HG03442 (cell line): ENCODE results near the gene PPP1R12C.
"Not testable (repeated sequence)": the region's sequence is repeated elsewhere in the genome, so short reads cannot be mapped to it uniquely, and the experiment has no call there.

ENCODE experiments used
- ATAC-seq: cut with Tn5 transposase; IDR thresholded peaks from one replicate; pipeline ENCODE4 v1.9.1; 2021; ENCODE audit warnings: mild to moderate bottlenecking, moderate library complexity; ENCODE audit not compliant: unreplicated experiment

Gene PPP1R12C

DNA sequence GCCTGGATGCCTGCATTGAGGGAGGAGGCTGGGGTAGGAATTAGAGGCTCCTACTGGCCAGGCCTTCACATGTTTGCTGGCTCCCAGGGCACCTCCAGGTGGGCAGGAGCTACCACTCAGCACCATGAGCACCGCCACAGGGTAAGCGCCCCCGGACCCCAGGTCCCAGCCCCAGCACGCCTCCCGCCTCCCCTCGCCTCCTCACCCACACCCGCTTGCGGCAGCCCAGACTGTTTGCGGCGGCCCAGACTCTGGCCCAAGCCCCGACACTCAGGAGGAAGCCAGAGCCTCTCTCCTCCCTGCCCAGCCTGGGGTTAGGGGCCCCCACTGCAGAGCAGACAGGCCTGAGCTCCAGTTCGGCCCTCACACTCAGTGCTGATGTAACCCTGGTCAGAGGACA, 41.1 kb downstream of the PPP1R12C start:
- no peak for ATAC-seq

DNA sequence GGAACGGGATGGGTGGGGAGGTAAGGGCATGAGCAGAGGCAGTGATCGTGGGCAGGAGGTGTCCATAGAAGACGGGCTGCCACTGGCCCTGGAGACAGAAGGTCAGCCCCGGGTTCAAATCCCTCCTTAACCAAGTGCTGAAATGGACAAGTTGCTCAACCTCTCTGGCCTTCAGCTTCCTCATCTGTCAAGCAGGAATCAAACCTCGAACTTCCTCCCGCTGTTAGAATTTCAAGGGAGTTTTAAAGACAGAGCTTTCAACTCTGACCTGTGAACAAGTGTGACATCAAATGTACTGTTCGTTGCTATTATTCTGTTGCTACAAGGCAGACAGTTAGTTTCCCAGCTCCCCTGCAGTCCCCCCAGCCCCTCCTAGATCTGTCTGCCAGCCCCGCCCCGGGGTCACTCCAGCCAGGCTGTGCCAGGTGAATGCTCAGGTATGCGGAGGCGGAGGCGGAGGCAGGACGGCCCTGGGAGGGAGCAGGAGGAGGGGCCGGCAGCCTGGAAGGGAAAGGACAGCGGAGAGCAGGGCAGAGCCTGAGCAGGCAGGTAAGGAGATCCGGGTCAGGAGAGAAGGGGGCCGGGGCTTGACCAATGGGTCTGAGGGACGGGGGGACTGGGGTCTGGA, 42.0 kb downstream of the PPP1R12C start, which contains the start of gene EPS8L1:
TSS of gene EPS8L1 (plus strand) at position 499 of the 628 bp plus-strand sequence. CDS start 576 bp downstream, outside the sequence.
- ATAC-seq: no peak

DNA sequence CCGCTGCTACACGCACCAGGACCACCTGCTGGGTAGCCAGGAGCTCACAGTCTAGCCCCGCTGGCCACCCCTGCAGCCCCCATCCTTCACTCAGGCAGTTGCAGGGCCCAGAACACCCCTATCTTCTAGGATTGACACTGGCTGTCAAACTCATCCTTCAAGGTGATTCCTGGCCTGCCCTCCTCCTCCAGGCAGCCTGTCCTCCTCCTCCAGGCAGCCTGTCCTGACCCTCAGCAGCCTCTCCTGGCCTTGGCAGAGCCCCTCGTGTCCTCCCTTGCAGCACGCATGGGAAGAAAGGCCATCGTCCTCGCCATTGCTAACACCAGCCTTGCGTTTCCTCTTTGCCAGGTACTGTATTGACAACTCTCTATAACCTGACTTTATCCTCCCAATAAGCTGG, 45.5 kb downstream of the PPP1R12C start:
- no peak for ATAC-seq

DNA sequence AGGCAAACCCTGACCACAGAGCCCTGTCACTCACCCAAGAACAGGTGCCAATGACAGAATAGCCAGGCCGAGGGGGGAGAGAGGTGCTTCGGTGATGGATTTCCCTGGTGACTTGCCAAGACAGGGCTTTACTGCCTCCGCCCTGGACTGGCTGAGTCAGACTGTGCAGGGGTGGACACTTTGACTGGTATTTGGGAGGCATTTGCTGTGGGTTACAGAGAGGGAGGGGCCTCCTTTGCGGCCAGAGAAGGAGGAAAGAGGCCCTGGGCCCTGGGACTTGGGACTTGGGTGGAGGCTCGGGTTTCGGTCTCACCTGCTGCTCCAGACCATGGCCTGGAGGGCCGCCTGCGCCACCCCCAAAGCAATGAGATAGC, 46.3 kb downstream of the PPP1R12C start:
- no peak for ATAC-seq

DNA sequence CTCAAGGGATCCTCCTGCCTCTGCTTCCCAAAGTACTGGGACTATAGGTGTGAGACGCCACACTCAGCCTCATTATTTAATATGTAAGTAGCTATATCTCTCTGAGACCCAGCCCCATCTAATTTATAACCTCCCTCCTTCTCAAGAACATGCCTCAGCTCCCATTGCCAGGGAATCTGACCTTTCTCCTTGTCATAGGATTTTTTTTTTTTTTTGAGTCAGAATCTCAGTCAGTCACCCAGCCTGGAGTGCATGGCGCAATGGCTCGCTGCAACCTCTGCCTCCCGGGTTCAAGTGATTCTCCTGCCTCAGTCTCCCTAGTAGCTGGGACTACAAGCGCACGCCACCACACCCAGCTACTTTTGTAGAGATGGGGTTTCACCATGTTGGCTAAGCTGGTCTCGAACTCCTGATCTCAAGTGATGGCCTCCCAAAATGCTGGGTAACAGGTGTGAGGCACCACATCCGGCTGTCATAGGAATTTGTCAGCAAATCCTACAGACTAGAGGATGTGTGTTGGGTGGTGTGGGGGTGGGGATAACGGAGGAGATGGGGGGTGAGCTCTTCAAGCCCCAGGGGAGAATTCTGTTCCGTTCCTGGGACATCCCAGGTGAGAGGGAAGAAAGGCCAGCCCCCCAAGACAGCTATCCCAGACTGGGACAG, 46.8 kb downstream of the PPP1R12C start:
- no peak for ATAC-seq

DNA sequence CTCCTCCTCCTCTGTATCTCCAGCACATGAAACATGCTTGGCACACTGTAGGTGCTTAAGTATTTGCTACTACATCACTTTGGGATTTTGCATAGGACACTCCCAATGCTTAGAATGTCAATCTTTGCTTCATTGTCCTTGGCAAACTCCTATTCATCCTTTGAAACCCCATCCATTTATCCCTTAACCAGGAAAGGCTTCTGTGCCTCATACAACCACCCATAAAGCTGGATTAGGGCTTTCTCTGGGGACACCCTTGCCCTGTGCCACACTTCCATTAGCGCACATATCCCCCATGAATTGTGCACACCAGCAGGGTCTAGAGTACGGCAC, 47.6 kb downstream of the PPP1R12C start:
- no peak for ATAC-seq

DNA sequence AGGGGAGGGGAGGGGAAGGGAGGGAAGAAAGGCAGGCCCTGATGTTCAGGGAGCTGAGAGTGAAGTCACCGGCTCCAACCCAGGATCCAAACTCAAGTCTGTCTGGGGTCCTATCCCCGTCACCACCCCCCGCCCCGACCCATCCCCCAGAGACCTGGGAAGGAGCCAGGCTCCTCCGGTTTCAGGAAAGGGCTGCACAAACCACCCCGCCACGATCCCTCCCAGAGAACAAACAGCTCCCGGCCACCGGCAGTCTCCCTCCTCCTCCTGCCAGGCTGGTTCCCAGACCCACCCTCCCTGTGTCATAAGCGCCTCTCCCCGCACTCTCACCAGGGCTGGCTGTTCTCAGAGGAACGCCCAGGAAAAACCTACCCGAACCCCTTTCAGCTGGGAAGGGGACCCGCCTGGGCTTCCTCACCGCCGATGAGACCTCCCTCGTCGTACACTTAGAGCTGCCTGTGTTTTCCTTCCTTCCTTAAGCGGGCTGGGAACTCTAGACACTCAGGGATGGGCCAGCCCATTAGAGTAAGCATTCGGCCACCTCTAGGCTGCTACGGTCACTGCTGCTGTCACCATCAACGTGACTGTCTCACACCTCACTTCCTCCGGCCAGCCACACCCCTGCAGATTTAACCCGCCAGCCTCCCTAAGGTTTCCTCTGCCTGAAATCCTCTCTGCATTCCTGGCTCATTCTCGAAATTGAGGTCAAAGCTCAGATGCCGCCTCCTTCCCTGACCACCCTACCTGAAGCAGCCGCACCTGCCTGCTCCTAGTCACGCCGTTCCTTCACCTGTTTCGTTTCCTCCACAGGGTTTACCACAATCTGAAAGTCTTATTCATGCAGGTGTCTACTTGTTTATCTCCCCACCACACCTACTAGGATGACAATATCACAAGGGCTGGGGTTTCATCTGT, 48.2 kb downstream of the PPP1R12C start:
- no peak for ATAC-seq

DNA sequence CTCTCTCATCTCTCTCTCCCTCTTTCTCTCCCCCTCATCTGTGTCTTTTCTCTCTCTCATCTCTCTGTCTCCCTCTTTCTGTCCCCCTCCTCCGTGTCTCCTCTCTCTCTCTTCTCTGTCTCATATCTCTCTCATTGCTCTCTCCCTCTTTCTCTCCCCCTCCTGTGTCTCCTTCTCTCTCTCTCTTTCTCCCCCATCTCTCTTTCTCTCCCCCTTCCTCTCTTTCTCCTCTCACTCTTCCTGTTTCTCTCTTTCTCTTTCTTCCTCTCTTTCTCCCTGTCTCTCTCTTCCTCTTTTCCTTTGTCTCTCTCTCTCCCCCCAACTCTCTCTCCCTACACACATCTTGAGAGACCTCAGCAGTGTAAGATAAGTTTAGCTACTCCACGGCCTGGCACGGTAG, 49.6 kb downstream of the PPP1R12C start:
- ATAC-seq: no peak

DNA sequence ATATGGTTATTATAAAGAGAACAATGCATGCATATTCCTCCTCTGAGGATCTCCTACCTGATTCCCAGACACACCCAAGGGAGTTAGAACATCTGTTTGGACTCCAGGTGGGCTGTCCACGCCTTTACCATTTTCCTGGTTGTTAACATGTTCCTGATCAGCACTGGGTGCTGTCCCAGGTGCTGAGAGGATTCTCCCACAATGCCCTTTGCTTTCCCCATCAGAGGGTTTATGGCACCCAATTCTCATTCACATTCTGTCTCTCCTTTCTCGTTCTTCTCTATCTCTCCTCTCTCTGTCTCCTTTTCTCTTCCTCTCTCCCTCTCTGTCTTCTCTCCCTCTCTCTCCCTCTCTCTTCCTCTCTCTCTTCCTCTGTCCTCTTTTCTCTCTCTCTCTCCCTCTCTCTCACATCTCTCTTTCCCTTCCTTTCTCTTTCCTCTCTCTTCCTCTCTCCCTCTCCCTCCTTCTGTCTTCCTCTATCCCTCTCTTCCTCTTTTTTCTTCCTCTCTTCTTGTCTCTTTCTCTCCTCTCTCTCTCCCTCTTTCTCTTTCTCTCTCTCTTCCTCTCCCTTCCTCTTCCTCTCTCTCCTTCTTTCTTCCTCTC, 51.2 kb downstream of the PPP1R12C start:
- ATAC-seq: no peak

DNA sequence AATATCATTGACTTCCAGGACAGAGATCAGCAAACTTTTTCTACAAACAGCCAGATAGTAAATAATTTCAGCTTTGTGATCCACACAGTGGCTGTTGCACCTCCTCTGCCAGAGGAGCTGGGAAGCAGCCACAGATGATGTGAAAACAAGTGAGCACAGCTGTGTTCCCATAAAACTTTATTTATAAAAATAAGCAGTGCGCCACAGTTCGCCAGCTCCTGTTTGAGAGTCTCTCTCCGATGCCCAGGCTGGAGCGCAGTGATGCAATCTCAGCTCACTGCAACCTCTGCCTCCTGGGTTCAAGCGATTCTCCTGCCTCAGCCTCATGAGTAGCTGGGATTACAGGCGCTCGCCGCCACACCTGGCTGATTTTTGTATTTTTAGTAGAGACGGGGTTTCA, 51.9 kb downstream of the PPP1R12C start:
- not testable (repeated sequence) for ATAC-seq

DNA sequence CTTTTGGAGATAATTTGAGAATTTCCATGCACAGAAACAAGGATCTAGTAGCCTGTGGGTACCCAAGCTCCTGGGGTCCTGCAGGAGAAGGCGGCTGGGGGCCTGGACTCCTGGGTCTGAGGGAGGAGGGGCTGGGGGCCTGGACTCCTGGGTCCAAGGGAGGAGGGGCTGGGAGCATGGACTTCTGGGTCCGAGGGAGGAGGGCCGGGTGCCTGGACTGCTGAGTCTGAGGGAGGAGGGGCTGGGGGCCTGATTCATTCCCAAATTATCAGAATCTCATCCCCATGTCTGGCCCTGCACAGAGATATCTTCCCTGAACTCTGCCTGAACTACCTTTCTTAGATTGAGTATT, 54.0 kb downstream of the PPP1R12C start:
- ATAC-seq: no peak

DNA sequence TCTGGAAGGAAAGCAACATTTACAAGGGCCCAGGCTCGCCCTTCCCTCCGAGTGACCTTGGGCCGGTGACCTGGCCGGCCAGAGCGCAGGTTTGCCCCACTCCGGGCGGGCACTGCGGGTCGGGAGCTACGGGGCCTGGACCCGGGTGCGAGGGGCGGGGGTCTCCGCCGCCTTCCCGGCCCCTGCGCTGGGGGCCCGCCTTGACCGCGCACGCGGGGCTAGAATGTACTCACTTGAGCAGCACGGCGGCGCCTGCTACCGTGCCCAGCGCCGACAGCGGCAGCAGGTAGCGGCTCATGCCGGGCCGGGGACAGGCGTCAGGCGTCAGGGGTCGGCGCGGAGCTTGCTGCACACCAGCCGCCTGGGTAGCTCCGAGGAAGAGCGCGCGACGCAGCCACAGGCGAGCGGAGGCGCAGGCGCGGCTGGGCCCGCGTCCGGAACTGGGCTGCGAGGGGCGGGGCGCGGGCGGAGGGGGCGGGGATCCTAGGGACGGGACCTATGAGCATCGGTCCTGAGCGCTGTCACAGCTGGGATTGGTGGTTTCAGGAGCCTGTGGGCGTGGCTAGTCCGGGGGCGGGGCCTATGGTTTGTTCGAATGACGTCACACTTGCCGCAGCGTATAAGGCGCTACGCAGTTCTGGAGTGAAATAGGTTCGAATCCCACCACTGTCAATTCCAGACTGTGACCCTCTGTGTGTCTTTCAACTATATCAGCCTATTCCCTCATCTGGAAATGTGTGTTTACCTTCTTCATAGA, 54.5 kb downstream of the PPP1R12C start, which contains the start of gene RDH13:
TSS of gene RDH13 (minus strand) at position 414 of the 757 bp plus-strand sequence. CDS start at position 298, 116 bp downstream.
- ATAC-seq: peak; percentile 87

DNA sequence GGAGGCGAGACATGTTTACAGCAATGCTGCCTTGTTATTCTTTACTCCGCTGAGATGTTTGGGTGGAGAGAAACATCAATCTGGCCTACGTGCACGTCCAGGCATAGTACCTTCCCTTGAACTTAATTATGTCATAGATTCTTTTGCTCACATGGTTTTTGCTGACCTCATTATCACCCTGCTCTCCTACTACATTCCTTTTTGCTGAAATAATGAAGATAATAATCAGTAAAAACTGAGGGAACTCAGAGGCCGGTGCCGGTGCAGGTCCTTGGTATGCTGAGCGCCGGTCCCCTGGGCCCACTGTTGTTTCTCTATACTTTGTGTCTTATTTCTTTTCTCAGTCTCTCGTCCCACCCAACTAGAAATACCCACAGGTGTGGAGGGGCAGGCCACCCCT, 57.1 kb downstream of the PPP1R12C start:
- not testable (repeated sequence) for ATAC-seq

DNA sequence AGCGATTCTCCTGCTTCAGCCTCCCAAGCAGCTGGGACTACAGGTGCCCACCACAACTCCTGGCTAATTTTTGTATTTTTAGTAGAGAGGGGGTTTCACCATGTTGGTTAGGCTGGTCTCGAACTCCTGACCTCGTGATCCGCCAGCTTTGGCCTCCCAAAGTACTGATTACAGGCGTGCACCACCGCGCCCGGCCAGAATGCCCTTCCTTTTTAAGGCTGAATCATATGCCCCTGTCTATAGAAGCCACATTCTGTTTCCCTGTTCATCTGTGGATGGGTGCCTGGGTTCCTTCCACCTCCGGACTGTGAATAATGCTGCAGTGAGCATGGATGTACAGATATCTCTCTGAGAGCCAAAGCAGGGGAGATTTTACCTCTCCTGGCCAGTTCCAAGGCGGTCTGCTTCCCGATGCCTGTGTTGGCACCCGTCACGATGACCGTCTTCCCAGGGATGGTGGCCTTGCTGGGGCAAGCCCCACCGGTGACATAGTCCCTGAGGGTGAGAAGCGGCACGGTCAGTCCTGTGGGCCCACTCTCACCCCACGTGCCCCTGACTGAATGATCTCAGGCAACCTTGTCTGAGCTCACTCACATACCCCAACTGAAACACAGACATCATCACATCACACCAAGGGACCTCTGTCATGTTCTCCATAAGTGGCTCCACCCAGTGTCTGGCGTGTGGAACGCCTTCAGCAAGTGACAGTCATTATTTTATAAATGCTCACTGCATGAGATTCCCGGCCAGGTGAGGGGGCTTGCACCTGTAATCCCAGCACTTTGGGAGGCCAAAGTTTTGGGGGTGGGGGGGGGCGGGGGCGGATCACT, 58.4 kb downstream of the PPP1R12C start:
- no peak for ATAC-seq

DNA sequence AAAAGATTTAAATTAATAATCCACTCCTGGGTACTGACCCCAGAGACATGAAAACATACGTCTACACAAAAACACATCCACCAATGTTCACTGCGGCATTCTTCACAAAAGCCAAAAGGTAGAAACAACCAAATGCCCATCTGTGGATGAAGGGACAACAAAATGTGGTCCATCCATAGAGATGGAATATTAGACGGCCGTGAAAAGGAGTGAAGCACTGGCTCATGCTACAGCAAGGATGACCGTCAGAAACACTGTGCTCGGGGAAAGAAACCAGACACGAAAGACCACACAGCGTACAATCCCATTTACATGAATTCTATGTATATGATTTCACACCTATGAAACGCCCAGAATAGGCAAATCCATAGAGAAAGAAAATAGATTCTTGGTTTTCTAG, 60.6 kb downstream of the PPP1R12C start:
- no peak for ATAC-seq

DNA sequence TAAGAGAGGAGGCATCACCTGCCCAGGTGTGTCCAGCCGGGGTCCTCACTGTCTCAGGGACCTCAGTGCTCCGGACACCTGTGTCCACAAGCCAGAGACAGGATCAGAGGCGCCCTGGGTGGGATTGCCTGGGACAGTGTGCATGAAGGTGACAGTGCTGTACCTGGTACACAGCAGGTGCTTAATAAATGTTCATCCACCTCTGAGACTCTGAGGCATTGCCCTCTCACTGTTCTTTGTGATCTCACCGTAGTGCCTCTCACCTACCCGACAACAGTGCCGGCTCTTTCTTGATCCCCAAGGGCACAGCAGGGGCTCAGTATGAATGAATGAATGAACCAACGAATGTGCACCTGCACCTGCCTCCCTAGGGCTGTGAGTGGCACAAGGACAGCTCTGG, 63.7 kb downstream of the PPP1R12C start:
- ATAC-seq: no peak

DNA sequence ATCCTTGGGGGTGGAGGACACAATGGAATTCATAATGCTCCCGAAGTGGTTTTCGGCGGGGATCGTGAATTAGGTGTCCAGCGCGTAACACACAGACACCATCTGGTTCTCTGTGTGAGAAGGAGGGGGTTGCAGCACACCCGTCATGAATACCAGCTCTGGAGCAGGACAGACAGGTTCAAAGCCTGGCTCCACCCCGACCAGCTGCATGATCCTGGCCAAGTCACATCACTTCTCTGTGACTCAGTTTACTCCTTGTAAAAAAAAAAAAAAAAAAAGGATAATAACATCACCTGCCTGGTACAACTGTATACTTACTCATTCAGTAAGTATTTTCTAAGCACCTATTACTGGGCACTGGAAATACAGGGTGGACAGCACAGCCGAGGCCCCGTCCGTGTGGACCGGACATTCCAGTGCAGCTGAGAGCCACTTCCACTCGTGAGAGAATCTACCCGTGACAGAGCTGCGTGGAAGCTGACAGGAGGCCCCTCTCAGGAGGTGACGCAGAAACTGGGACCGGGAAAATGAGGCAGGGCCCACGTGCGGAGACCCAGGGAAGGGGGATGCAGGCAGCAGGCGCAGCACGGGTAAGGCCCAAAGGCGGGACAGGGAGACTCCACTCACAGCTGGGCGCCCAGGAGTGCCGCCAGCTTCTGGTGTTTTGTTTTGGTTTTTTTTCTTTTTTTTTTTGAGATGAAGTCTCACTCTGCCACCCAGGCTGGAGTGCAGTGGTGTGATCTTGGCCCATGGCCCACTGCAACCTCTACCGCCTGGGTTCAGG, 66.5 kb downstream of the PPP1R12C start:
- no peak for ATAC-seq

DNA sequence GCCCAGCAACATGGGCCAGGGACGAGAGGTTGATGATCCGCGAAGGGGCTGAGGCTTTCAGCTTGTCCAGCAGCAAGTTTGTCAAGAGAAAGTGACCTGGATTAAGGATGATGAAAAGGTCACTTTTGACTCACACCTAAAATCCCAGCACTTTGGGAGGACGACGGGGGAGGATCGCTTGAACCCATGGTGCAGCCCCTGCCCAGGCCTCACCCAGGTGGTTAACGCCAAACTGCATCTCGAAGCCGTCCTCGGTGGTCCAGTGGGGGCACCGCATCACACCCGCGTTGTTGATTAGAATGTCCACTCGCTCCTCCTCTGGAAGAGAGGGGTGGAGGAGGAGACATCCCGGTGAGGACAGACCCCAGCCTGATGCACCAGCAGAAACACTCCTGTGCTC, 69.0 kb downstream of the PPP1R12C start:
- ATAC-seq: no peak

DNA sequence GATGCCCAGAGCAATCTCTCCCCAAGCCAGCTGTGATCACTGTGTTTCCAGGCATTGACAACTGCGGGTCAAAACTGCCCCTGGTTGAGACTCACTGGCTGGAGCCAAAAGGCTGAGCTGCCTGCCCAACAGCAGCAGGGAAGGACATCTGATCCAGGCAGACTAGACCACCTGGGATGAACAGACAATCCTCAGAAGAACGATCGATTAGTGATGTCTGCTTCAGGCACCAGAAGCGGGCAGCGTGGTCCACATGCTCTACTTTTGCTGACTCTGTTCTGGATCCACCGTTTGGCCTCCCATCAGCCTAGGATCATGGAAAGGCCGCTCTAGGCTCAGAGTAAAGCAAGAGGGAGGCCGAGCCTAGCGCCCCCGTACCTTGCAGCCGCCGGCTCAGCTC, 69.5 kb downstream of the PPP1R12C start:
- ATAC-seq: no peak
